ENCODE measurements around the gene UNC93B1. TPM values are rescaled to one million over a fixed set of nuclear protein-coding genes. Genes with fewer than 3 reads are reported as not detected.

Gene UNC93B1, protein sequence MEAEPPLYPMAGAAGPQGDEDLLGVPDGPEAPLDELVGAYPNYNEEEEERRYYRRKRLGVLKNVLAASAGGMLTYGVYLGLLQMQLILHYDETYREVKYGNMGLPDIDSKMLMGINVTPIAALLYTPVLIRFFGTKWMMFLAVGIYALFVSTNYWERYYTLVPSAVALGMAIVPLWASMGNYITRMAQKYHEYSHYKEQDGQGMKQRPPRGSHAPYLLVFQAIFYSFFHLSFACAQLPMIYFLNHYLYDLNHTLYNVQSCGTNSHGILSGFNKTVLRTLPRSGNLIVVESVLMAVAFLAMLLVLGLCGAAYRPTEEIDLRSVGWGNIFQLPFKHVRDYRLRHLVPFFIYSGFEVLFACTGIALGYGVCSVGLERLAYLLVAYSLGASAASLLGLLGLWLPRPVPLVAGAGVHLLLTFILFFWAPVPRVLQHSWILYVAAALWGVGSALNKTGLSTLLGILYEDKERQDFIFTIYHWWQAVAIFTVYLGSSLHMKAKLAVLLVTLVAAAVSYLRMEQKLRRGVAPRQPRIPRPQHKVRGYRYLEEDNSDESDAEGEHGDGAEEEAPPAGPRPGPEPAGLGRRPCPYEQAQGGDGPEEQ
- total RNA-seq, result 62.7 TPM

GRCh38 chr11:68003846-68004550 is at the start of gene UNC93B1:
UNC93B1 (minus strand) TSS chr11:68004097; CDS start chr11:68004043, 54 bp downstream.
- Histone ChIP-seq H3K4me1 (ENCODE audit: insufficient read depth, low read length) (peaks cover 69% of the 10 kb centered on the region), H3K27me3 (ENCODE audit: insufficient read depth, low read length) (no peaks in the 10 kb centered on the region), H3K4me3 (ENCODE audit: low read length) (peak within 1 kb of the TSS; percentile 52), H3K9me3 (ENCODE audit: low read depth, low read length) (no peaks in the 10 kb centered on the region)

- no peak overlapping the region for H3K4me3 ChIP-seq (ENCODE audit: low read length)
- H3K4me1 ChIP-seq (ENCODE audit: insufficient read depth, low read length), result no peaks in the 10 kb centered on the region
- H3K9me3 ChIP-seq (ENCODE audit: low read depth, low read length), result no peaks in the 10 kb centered on the region
Measured at GRCh38 chr11:68053117-68053516, 49.2 kb upstream of the UNC93B1 start.

GRCh38 chr11:68052137-68052873 is 48.4 kb upstream of the UNC93B1 start:
- no peaks in the 10 kb centered on the region for H3K27me3 ChIP-seq (ENCODE audit: insufficient read depth, low read length)
- H3K9me3 ChIP-seq (ENCODE audit: low read depth, low read length), result no peaks in the 10 kb centered on the region
- H3K4me3 ChIP-seq (ENCODE audit: low read length), result no peak overlapping the region
- H3K4me1 ChIP-seq (ENCODE audit: insufficient read depth, low read length), result no peaks in the 10 kb centered on the region

More at GRCh38 chr11:68053117-68053516, 49.2 kb upstream of the UNC93B1 start:
- no peaks in the 10 kb centered on the region for H3K27me3 ChIP-seq (ENCODE audit: insufficient read depth, low read length)

- H3K27me3 ChIP-seq (ENCODE audit: insufficient read depth, low read length), result no peaks in the 10 kb centered on the region
- H3K4me1 ChIP-seq (ENCODE audit: insufficient read depth, low read length), result no peaks in the 10 kb centered on the region
- no peaks in the 10 kb centered on the region for H3K9me3 ChIP-seq (ENCODE audit: low read depth, low read length)
- no peak overlapping the region for H3K4me3 ChIP-seq (ENCODE audit: low read length)
Measured at GRCh38 chr11:68051191-68052136, 47.6 kb upstream of the UNC93B1 start.

DNA sequence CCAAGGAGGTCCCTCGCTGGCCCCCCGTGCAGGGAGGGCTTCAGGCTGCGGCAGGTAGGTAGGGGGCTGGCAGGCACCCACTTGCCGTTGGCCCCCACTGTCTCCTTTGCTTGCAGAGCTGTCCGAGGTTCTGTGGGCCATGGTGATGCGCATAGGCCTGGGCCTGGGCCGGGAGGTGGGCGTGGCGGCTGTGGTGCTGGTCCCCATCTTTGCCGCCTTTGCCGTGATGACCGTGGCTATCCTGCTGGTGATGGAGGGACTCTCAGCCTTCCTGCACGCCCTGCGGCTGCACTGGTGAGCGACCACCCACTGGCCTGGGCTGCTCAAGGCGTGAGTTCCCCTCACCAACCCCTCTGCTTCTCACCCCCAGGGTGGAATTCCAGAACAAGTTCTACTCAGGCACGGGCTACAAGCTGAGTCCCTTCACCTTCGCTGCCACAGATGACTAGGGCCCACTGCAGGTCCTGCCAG is 46.5 kb upstream of the UNC93B1 start:
- Histone ChIP-seq H3K4me1 (ENCODE audit: insufficient read depth, low read length) (no peaks in the 10 kb centered on the region), H3K4me3 (ENCODE audit: low read length) (no peak overlapping the region), H3K9me3 (ENCODE audit: low read depth, low read length) (no peaks in the 10 kb centered on the region), H3K27me3 (ENCODE audit: insufficient read depth, low read length) (no peaks in the 10 kb centered on the region)

DNA sequence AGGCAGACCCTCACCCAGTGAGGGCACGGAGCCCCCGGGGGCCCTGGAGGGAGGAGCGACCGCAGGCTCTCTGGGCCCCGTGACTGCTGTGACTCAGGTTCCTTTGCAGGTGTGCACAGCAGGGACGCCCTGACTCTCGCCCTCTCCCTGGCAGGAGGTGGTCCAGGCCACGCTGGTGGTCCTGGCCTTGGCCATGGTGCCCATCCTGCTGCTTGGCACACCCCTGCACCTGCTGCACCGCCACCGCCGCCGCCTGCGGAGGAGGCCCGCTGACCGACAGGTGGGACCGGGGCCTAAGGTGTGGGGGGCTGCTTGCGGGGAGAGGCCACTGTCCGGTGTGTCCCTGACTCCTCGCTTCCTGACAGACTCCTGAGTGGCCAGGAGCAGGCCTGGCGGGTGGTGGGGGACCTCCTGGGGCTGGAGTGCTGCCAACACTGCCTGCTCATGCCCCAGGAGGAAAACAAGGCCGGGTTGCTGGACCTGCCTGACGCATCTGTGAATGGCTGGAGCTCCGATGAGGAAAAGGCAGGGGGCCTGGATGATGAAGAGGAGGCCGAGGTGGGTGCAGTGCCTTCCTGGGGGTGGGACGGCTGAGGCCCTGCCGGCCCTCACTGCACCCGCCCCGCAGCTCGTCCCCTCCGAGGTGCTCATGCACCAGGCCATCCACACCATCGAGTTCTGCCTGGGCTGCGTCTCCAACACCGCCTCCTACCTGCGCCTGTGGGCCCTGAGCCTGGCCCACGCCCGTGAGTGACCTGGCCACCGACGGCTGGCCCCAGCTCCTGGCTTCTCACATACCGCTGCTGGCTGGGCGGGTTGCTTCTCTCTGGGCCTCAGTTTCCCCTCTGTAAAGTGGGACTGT is 45.8 kb upstream of the UNC93B1 start:
- no peak overlapping the region for H3K4me3 ChIP-seq (ENCODE audit: low read length)
- no peaks in the 10 kb centered on the region for H3K27me3 ChIP-seq (ENCODE audit: insufficient read depth, low read length)
- H3K4me1 ChIP-seq (ENCODE audit: insufficient read depth, low read length), result no peaks in the 10 kb centered on the region
- no peaks in the 10 kb centered on the region for H3K9me3 ChIP-seq (ENCODE audit: low read depth, low read length)

- Histone ChIP-seq H3K4me3 (ENCODE audit: low read length) (no peak overlapping the region), H3K27me3 (ENCODE audit: insufficient read depth, low read length) (no peaks in the 10 kb centered on the region), H3K4me1 (ENCODE audit: insufficient read depth, low read length) (no peaks in the 10 kb centered on the region), H3K9me3 (ENCODE audit: low read depth, low read length) (no peaks in the 10 kb centered on the region)
Measured at GRCh38 chr11:68048681-68049508, 45.0 kb upstream of the UNC93B1 start.

DNA sequence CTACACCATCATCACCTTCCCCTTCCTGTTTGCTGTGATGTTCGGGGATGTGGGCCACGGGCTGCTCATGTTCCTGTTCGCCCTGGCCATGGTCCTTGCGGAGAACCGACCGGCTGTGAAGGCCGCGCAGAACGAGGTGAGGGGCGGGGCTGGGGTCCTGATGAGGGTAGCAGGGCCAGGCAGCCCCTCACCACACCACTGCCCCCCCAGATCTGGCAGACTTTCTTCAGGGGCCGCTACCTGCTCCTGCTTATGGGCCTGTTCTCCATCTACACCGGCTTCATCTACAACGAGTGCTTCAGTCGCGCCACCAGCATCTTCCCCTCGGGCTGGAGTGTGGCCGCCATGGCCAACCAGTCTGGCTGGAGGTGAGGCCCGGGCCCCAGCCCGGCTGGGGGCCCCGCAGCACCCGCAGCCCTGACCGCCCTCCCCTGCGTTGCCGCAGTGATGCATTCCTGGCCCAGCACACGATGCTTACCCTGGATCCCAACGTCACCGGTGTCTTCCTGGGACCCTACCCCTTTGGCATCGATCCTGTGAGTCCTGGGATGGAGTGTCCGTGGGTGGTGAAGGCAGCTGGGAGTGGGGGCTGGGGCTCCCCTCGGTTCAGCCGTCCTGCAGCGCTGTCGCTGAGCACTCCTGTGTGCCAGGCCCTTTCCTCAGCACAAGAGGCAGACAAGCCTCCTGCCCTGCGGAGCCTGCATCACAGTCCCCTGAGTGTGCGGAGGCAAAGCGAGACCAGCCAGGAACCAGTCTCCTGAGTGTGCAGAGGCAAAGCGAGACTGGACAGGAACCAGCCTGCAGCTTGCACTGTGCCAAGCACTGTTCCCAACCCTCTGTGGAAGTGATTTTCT is 43.8 kb upstream of the UNC93B1 start:
- H3K9me3 ChIP-seq (ENCODE audit: low read depth, low read length), result no peaks in the 10 kb centered on the region
- no peaks in the 10 kb centered on the region for H3K4me1 ChIP-seq (ENCODE audit: insufficient read depth, low read length)
- H3K27me3 ChIP-seq (ENCODE audit: insufficient read depth, low read length), result no peaks in the 10 kb centered on the region
- no peak overlapping the region for H3K4me3 ChIP-seq (ENCODE audit: low read length)

DNA sequence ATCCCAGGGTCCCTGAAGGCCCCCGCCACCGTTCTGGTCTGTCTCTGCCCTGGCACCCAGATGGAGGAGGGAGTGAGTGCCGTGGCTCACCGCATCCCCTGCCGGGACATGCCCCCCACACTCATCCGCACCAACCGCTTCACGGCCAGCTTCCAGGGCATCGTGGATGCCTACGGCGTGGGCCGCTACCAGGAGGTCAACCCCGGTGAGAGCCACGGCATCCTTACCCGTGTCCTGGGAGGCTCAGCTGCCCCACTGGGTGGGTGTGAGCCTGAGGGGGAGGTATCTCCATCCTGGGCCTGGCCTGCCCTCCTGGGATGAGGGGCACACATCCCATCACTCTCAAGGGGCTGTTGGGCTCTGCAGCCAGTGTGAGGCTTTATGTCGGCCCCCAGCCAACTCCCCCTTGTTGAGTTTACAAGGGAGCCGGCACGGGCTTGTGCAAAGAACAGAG is 41.0 kb upstream of the UNC93B1 start:
- Histone ChIP-seq H3K4me3 (ENCODE audit: low read length) (no peak overlapping the region), H3K4me1 (ENCODE audit: insufficient read depth, low read length) (peaks cover 17% of the 10 kb centered on the region), H3K27me3 (ENCODE audit: insufficient read depth, low read length) (no peaks in the 10 kb centered on the region), H3K9me3 (ENCODE audit: low read depth, low read length) (no peaks in the 10 kb centered on the region)

DNA sequence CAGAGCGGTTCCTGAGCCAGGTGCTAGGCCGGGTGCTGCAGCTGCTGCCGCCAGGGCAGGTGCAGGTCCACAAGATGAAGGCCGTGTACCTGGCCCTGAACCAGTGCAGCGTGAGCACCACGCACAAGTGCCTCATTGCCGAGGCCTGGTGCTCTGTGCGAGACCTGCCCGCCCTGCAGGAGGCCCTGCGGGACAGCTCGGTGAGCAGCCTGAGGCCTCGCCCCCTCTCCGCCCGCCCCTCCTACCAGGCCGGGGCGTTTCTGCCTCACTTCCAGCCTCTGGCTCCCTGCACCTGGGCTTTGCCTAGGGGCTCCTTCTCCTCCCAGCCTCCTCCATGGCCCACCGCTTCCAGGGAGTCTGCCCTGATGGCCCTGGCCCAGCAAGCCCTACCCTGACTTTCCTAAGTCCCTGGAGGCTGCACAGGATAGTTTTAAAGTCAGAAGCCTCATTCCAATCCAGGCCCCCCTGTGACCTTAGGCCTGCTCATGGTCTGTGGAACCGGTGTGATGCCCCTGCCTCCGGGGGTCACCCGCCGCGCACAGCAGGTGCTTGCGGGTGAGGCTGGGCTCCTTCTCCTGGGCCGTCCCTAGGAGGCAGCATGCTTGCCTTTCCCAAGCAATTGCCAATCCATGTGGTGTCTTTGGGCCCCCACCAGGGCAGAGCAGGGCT is 40.4 kb upstream of the UNC93B1 start:
- Histone ChIP-seq H3K4me3 (ENCODE audit: low read length) (no peak overlapping the region), H3K4me1 (ENCODE audit: insufficient read depth, low read length) (peaks cover 20% of the 10 kb centered on the region), H3K9me3 (ENCODE audit: low read depth, low read length) (no peaks in the 10 kb centered on the region)

GRCh38 chr11:68043349-68044144 is 39.6 kb upstream of the UNC93B1 start:
- Histone ChIP-seq H3K4me1 (ENCODE audit: insufficient read depth, low read length) (peaks cover 21% of the 10 kb centered on the region), H3K27me3 (ENCODE audit: insufficient read depth, low read length) (no peaks in the 10 kb centered on the region), H3K9me3 (ENCODE audit: low read depth, low read length) (no peaks in the 10 kb centered on the region)

More for the DNA sequence above, 40.4 kb upstream of the UNC93B1 start:
- no peaks in the 10 kb centered on the region for H3K27me3 ChIP-seq (ENCODE audit: insufficient read depth, low read length)

More at GRCh38 chr11:68043349-68044144, 39.6 kb upstream of the UNC93B1 start:
- H3K4me3 ChIP-seq (ENCODE audit: low read length), result no peak overlapping the region
